Femur (tissue), 1 donor: Measurements from ENCODE around the gene RBM15B.

Experiments used
- DNase-seq: peaks from one replicate; pipeline ENCODE4 v3.0.0-alpha.2; 2017

The RBM15B gene

DNA sequence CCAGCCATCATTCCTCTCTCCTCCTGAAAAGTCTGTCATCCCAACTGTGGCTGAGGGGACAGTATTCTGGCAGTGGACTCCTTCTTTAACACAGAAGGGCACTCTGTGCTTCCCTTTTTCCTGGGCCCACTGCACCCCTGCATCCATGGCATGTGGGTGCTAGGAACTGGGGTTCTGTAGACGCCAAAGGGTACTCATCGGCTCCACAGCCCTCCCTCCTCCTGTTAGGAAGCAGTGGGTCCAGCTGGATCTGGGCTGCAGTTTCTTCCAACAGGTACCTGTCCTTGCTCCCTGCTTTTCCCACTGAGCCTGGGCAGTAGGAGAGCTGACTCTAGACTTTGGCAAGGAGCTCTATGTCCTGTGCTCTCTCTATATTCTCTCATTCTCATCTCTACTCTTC lies 12.4 kb upstream of the RBM15B start:
- DNase-seq = no peak

- DNase-seq = peak; percentile 43
Measured at GRCh38 chr3:51379301-51379700, 11.8 kb upstream of the RBM15B start.

DNA sequence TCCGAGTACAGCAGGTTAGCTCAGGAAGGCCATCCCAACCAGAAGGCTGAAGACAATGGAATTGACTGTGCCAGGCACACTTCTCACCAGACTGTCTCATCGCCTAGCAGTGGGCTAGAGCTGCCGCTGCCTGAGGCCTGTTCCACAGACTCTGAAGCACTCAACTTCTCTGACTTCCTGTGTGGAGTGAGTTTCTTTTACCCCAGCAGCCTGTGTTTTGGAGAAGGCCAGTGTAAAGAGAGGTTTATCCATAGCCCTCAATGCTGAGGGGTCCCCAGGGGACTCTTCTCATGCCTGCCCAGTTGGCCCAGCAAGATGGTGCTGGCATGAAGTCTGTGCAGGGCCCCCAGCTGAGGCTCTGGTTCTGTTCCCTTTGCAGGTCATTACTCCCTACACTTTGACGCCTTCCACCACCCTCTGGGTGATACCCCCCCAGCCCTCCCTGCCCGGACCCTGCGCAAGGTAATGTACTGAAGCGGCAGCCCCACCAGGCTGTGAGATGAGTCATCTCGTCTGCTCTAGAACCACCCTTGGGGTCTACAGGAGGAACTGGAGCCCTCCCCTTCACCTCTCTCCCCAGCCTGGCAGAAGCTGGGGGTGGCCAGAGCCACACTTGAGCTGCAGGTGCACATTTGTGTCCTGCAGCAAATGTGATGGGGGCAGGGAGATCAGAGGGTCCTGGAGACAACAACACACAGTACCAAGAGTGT lies 11.2 kb upstream of the RBM15B start:
- no peak for DNase-seq

DNA sequence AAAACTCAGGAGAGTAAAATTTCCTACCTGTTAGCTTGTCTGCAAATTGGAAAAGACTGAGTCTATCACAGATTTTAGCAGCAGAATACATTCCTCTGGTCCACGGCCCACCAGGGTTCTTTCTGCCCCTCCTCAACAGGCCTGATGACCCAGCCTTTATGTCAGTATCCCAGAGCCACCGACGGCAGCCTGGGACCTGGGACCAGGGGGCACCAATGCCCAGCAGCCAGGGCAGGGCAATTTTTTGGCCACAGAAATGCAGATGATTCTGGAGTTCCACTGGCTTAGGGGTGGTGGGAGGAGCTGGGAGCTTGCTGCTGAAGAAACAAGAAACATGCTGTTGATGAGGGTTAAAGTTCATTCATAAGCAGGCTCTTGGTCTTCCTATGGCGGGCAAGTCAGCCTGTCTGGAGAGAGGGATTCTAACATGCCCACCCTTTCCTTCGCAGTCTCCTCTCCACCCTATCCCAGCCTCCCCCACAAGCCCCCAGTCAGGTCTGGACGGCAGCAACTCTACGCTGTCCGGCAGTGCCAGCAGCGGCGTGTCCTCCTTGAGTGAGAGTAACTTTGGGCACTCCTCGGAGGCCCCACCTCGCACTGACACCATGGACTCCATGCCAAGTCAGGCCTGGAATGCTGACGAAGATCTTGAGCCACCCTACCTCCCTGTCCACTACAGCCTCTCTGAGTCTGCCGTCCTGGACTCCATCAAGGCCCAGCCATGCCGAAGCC lies 10.3 kb upstream of the RBM15B start:
- no peak for DNase-seq

GRCh38 chr3:51381333-51381705 lies 9.8 kb upstream of the RBM15B start:
- DNase-seq = no peak

GRCh38 chr3:51382076-51382745 lies 8.9 kb upstream of the RBM15B start:
- DNase-seq = peak; percentile 8

- peak; percentile 12 for DNase-seq
Measured at GRCh38 chr3:51382947-51383578, 8.0 kb upstream of the RBM15B start.

GRCh38 chr3:51384055-51384725 lies 6.9 kb upstream of the RBM15B start:
- DNase-seq = no peak

DNA sequence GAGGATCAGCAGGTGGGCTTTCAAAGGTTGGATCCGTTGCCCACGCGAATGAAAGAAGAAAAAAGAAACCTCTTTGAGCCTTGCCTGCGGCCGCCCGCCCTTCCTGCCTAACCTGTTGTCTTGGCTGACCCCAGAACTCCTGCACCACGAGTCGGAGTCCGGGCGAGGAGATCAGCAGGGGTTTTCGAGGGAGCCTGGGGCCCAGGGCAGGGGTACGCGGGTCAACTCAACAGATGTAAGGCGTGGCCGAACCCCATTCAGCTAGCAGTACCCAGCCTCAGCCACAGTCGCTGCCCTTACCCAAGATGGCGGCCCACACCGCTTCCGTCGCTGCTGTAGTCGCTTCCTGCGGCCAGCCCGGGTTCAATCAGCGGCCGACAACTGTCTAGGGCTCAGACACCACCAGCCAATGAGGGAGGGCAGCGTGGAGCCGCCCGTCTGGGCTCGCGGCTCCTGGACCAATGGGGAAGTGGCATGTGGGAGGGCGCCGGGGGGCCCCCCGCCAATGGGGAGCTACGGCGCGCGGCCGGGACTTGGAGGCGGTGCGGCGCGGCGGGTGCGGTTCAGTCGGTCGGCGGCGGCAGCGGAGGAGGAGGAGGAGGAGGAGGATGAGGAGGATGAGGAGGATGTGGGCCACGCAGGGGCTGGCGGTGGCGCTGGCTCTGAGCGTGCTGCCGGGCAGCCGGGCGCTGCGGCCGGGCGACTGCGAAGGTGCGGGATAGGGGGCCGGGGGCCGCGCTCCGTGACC lies 6.2 kb upstream of the RBM15B start, which contains the start of gene MANF:
TSS of gene MANF (plus strand) at position 566 of the 748 bp plus-strand sequence. CDS start at position 618, 52 bp downstream.
- DNase-seq = peak; percentile 99

GRCh38 chr3:51385621-51386091 lies 5.4 kb upstream of the RBM15B start:
- DNase-seq = peak; percentile 24

DNA sequence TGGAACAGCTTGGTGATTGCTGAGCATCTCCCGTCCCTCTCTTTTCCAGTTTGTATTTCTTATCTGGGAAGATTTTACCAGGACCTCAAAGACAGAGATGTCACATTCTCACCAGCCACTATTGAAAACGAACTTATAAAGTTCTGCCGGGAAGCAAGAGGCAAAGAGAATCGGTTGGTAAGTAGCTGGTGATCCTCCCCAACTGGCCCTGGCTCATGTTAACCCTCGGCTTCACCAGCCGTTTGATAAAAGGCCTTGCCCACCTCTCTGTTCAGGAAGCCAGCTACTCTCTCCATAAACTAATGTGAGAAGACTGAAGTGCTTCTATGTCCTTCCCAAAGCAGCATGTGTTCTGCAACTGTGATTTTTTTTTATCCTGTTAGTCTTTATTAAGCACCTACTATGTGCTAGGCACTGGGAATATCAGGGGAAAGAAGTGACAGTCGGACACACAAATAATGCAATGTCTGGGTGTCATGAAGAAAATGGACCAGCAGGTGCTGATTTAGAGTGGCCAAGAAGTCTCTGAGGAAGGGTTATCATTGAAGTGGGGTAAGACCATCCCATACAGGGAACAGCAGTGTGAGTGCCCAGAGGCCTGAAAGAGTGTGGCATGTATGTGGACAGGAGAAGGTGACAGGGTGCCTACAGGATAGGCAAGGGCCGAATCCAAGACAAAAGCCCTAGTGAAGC lies 4.8 kb upstream of the RBM15B start:
- no peak for DNase-seq

DNA sequence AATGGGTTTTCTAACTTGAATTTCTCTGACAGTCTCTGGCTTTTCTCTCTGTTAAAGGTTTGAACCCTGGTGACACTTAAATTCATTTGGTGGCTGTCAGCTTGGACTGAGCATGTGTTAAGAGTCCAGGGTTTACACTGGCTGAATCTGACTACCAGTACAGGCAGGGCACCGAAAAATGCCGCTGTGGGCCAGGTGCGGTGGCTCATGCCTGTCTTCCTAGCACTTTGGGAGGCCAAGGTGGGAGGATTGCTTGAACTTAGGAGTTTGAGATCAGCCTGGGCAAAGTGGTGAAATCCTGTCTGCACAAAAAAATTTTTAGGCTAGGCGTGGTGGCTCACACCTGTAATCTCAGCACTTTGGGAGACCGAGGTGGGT lies 4.2 kb upstream of the RBM15B start:
- peak; percentile 14 for DNase-seq

DNA sequence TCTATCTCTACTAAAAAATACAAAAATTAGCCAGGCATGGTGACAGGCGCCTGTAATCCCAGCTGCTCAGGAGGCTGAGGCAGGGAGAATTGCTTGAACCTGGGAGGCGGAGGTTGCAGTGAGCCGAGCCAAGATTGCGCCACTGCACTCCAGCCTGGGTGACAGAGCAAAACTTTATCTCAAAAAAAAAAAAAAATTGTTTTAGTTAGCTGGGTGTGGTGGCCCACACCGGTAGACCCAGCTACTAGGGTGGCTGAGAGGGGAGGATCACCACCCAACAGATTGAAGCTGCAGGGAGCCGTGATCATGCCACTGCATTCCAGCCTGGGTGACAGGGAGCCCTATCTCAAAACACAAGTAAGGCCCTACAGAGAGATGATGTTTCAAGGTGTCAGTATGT lies 3.8 kb upstream of the RBM15B start:
- peak; percentile 6 for DNase-seq

- DNase-seq = peak; percentile 21
Measured at GRCh38 chr3:51388286-51389029, 2.6 kb upstream of the RBM15B start.

DNA sequence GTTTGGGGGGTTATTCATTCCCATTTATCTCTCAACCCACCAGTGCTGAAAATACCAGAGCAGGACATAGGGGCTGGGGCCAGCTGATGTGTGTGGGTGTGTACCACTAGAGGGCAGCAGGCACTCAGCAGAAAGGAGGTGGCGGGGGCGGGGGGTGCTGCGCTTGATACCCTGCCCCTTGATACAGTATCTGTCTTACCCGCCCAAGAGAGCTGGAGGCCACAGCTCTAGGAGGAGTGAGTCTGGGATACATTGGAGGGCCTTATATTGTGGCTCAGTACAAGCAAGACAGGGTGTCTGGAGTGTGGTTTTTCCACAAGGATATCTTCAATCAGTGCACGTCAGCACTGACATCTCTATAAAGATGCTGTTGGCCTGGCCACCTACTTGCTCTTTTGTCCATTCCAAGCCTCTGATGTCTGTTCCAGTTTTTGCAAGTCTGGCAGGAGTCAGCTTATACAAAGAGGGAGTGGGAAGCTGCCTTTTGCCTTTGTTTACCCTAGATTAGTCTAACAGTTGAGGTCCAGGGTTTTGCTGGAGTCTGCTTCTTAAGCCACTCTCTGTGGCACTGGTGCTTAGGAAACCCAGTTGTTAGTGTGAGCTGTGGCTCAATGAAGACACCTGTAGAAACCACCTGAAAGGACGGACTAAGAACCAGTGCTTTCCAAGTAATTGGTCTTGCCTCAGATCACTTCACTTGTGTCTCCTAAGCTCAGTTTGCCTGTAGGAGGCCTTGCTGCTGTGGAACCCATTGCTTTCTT lies 1.5 kb upstream of the RBM15B start:
- DNase-seq = peak; percentile 57

GRCh38 chr3:51390246-51391074 lies 625 bp upstream of the RBM15B start:
- peak; percentile 21 for DNase-seq

GRCh38 chr3:51391566-51392354 lies 675 bp downstream of the RBM15B start:
- peak; percentile 36 for DNase-seq
